B cell (primary cell): ENCODE measurements around the gene RETREG2. TPM values are rescaled to one million over a fixed set of nuclear protein-coding genes. Genes with fewer than 3 reads are reported as not detected.

ENCODE experiments used
- ATAC-seq: fragments of 200-7000 bp; cut with Tn5 transposase; one replicate; pipeline ENCODE4 v1.10.0; 2021; ENCODE audit warnings: low read depth, mild to moderate bottlenecking, moderate number of reproducible peaks, moderate library complexity
- CTCF ChIA-PET: fragments of 350-600 bp; sonication (Branson Sonifier 250); formaldehyde crosslinking; loops from one replicate; lab custom pipeline; 2021; ENCODE audit warnings: antibody characterized with exemption, inconsistent platforms; lab: Charles Lee
- POLR2A ChIA-PET: fragments of 350-600 bp; sonication (Branson Sonifier 250); formaldehyde crosslinking; loops from one replicate; lab custom pipeline; 2021; ENCODE audit warnings: antibody characterized with exemption; lab: Charles Lee
- DNase-seq: peaks from one replicate; pipeline ENCODE4 v3.0.0; 2013
- H2AFZ ChIP-seq: 2 replicates; pipeline ENCODE4 v1.6.1; 2012; ENCODE audit warnings: mild to moderate bottlenecking, low read depth, low read length; ENCODE audit not compliant: insufficient read depth, poor library complexity, severe bottlenecking
- H3K27ac ChIP-seq, 2 donors: 1 replicate in 1 of 2; 2 replicates in 1 of 2; pipeline ENCODE4 v1.5.1; 2012 to 2013; ENCODE audit warnings: low read length in 2 of 2, mild to moderate bottlenecking in 2 of 2, moderate library complexity in 1 of 2
- H3K27me3 ChIP-seq, 4 experiments: fragments of 200-600 bp in 1 of 4; sonication (generic) in 1 of 4; replicated peaks in 1 of 4; 1 replicate in 2 of 4; 2 replicates in 2 of 4; pipeline versions ENCODE4 v1.6.1 to v1.7.0; 2013 to 2016; ENCODE audit warnings: low read length in 3 of 4, mild to moderate bottlenecking in 2 of 4, mixed read lengths in 1 of 4, moderate library complexity in 1 of 4; ENCODE audit not compliant: insufficient read depth in 4 of 4, control insufficient read depth in 3 of 4; ENCODE audit errors: control extremely low read depth in 1 of 4
- H3K36me3 ChIP-seq, 2 experiments: replicated peaks in 1 of 2; 1 replicate in 1 of 2; 2 replicates in 1 of 2; pipeline versions ENCODE4 v1.6.1 to v1.7.1; 2013; ENCODE audit warnings: low read length in 1 of 2; ENCODE audit not compliant: insufficient read depth in 2 of 2, control insufficient read depth in 1 of 2; ENCODE audit errors: control extremely low read depth in 1 of 2, extremely low read depth in 1 of 2
- H3K4me1 ChIP-seq, 2 donors: fragments of 200-600 bp in 1 of 2; sonication (generic) in 1 of 2; 1 replicate in 1 of 2; 2 replicates in 1 of 2; pipeline versions ENCODE4 v1.5.1 to v1.6.1; 2013 to 2017; ENCODE audit warnings: low read length in 2 of 2; ENCODE audit not compliant: control insufficient read depth in 2 of 2, insufficient read depth in 2 of 2
- H3K4me2 ChIP-seq: replicated peaks from 2 replicates; pipeline ENCODE3; 2012; ENCODE audit warnings: mild to moderate bottlenecking, low read depth, low read length; ENCODE audit not compliant: poor library complexity, severe bottlenecking
- H3K4me3 ChIP-seq, 5 experiments: fragments of 200-600 bp in 1 of 5; sonication (generic) in 1 of 5; 1 replicate in 3 of 5; 2 replicates in 2 of 5; pipeline versions ENCODE4 v1.5.1 to v1.7.0; 2011 to 2016; ENCODE audit warnings: low read length in 4 of 5, mild to moderate bottlenecking in 4 of 5, low read depth in 2 of 5, control low read depth in 1 of 5, moderate library complexity in 1 of 5; ENCODE audit not compliant: insufficient read depth in 1 of 5; ENCODE audit errors: control extremely low read depth in 1 of 5, extremely low read depth in 1 of 5
- H3K79me2 ChIP-seq: fragments of 200-600 bp; sonication (generic); one replicate; pipeline ENCODE4 v1.6.0; 2016; ENCODE audit warnings: low read length; ENCODE audit not compliant: control insufficient read depth, insufficient read depth
- H3K9ac ChIP-seq: fragments of 200-600 bp; sonication (generic); 2 replicates; pipeline ENCODE4 v1.6.1; 2017; ENCODE audit warnings: mild to moderate bottlenecking, low read length, moderate library complexity
- H3K9me3 ChIP-seq, 3 donors: one replicate each; pipeline versions ENCODE4 v1.6.1 to v1.7.1; 2013; ENCODE audit warnings: low read length in 2 of 3; ENCODE audit not compliant: control insufficient read depth in 2 of 3, insufficient read depth in 1 of 3; ENCODE audit errors: control extremely low read depth in 1 of 3
- H4K20me1 ChIP-seq: 2 replicates; pipeline ENCODE4 v1.6.0; 2012; ENCODE audit warnings: mild to moderate bottlenecking, low read length; ENCODE audit not compliant: insufficient read depth, control insufficient read depth, poor library complexity, severe bottlenecking
- H3K27ac Mint-ChIP-seq: one replicate; pipeline ENCODE4 v1.8.0; 2021; ENCODE audit warnings: mixed read lengths
- H3K27me3 Mint-ChIP-seq: one replicate; pipeline ENCODE4 v1.8.0; 2021; ENCODE audit warnings: mixed read lengths
- H3K4me1 Mint-ChIP-seq: one replicate; pipeline ENCODE4 v1.8.0; 2021; ENCODE audit warnings: mixed read lengths
- H3K4me3 Mint-ChIP-seq: one replicate; pipeline ENCODE4 v1.8.0; 2021; ENCODE audit warnings: mixed read lengths
- H3K9me3 Mint-ChIP-seq: one replicate; pipeline ENCODE4 v1.8.0; 2022; ENCODE audit warnings: mixed read lengths; ENCODE audit not compliant: insufficient read depth
- CTCF ChIP-seq: fragments of 200-600 bp; IDR thresholded peaks from one replicate; pipeline ENCODE4 v1.8.0; 2022; ENCODE audit warnings: antibody characterized with exemption, mild to moderate bottlenecking
- EZH2 ChIP-seq: IDR thresholded peaks from 2 replicates; pipeline ENCODE4 v1.6.1; 2012; ENCODE audit warnings: borderline replicate concordance, low read depth, mild to moderate bottlenecking, moderate library complexity, low read length; ENCODE audit not compliant: insufficient read depth, poor library complexity, severe bottlenecking
- WGBS: methylation state at CpG from one replicate; pipeline ENCODE4 v1.1.5; 2013; ENCODE audit warnings: missing lambda C conversion rate; ENCODE audit not compliant: insufficient coverage; 5-methylcytosine and 5-hydroxymethylcytosine counted together
- intact Hi-C: fragments of 100-400 bp; cut with micrococcal nuclease; formaldehyde crosslinking; loops from one replicate; pipeline ENCODE4 v1.10.0; 2022
- polyA plus RNA-seq: library from polyadenylated mRNA; depleted of rRNA; stranded (reverse); fragments of >200 nt; gene quantifications from 2 replicates; pipeline ENCODE4 v1.2.3, GENCODE V29; 2012
- total RNA-seq, 2 donors: library from RNA; stranded (reverse); fragments of 120-200 nt in 1 of 2; gene quantifications; 1 replicate in 1 of 2; 2 replicates in 1 of 2; pipeline versions ENCODE4 v1.2.3 to v1.2.4, GENCODE V29; 2013 to 2022

The RETREG2 gene
- total and polyA plus RNA-seq, 2 donors (not counting 1 experiment from before 2014, with no cell fraction given) = 46.7 to 102 TPM

GRCh38 chr2:219172231-219173154 lies 5.6 kb upstream of the RETREG2 start:
- peaks cover 26% of the 10 kb centered on the region for H3K4me1 Mint-ChIP-seq
- peak overlapping the region; percentile 20 for H3K27ac Mint-ChIP-seq
- H2AFZ ChIP-seq = no peak overlapping the region
- no peaks in the 10 kb centered on the region for H3K27me3 ChIP-seq
- H3K9me3 Mint-ChIP-seq = no peaks in the 10 kb centered on the region
- no peak overlapping the region for H3K4me3 Mint-ChIP-seq
- no peak overlapping the region for H3K27ac ChIP-seq
- H3K4me1 ChIP-seq = peaks cover 6 to 35% of the 10 kb centered on the region in 2 donors
- H3K36me3 ChIP-seq = peaks cover 3 to 41% of the 10 kb centered on the region in 2 experiments
- CTCF ChIA-PET = interaction anchor here (0.7 to 8.6 kb wide), 18 partner anchors 8 to 296 kb away, joined by 3 to 136 read pairs (median 13); partner anchors contain the start of genes ABCB6, NHEJ1, TUBA4A and TUBA4B
- H3K9me3 ChIP-seq = no peaks in the 10 kb centered on the region
- WGBS = 94% methylated on average over 11 of the region's 16 CpGs
- H3K79me2 ChIP-seq = peaks cover 26% of the 10 kb centered on the region
- DNase-seq = peak; percentile 5
- intact Hi-C loops = no loop called here
- no peaks in the 10 kb centered on the region for H3K27me3 Mint-ChIP-seq
- no peak overlapping the region for H3K9ac ChIP-seq
- no peak for TF ChIP-seq EZH2
- TF ChIP-seq CTCF = no peak
- no peak overlapping the region for H3K4me2 ChIP-seq
- no peak for ATAC-seq
- H3K4me3 ChIP-seq = no peak overlapping the region
- peaks cover 33% of the 10 kb centered on the region for H4K20me1 ChIP-seq
- POLR2A ChIA-PET = interaction anchor here (0.8 kb wide), 1 partner anchor 39 kb away, joined by 4 read pairs; no protein-coding TSS in a partner anchor

GRCh38 chr2:219173176-219173575 lies 4.9 kb upstream of the RETREG2 start:
- ChIA-PET CTCF (interaction anchor here (1.2 to 8.6 kb wide), 7 partner anchors 10 to 124 kb away, joined by 3 to 136 read pairs (median 21); partner anchors contain the start of gene ZFAND2B), POLR2A (interaction anchor here (1.4 kb wide), 1 partner anchor 33 kb away, joined by 4 read pairs; the partner anchor contains the start of gene ZFAND2B)
- no peaks in the 10 kb centered on the region for H3K27me3 Mint-ChIP-seq
- Histone ChIP-seq H4K20me1 (peaks cover 33% of the 10 kb centered on the region), H3K4me1 (peaks cover 6 to 37% of the 10 kb centered on the region in 2 donors), H3K27me3 (no peaks in the 10 kb centered on the region), H3K36me3 (peaks cover 3 to 41% of the 10 kb centered on the region in 2 experiments), H3K79me2 (peaks cover 26% of the 10 kb centered on the region), H3K27ac (no peak overlapping the region), H2AFZ (no peak overlapping the region), H3K4me2 (no peak overlapping the region), H3K9me3 (no peaks in the 10 kb centered on the region), H3K4me3 (no peak overlapping the region), H3K9ac (no peak overlapping the region)
- ATAC-seq (no peak), DNase-seq (no peak)
- peaks cover 29% of the 10 kb centered on the region for H3K4me1 Mint-ChIP-seq
- TF ChIP-seq CTCF (no peak), EZH2 (no peak)
- no peaks in the 10 kb centered on the region for H3K9me3 Mint-ChIP-seq
- no peak overlapping the region for H3K4me3 Mint-ChIP-seq
- intact Hi-C loops = no loop called here
- WGBS = 97% methylated on average over 5 of the region's 6 CpGs
- peak overlapping the region; percentile 32 for H3K27ac Mint-ChIP-seq
